ENCODE measurements around the gene RSPH1.

RSPH1 gene

GRCh38 chr21:42509244-42509643 lies 13.2 kb upstream of the RSPH1 start:
- Mint-ChIP-seq H3K4me1 (ENCODE audit: low read depth) (peaks cover 15% of the 10 kb centered on the region), H3K27me3 (no peaks in the 10 kb centered on the region), H3K9me3 (ENCODE audit: low read depth) (no peaks in the 10 kb centered on the region), H3K27ac (no peak overlapping the region), H3K36me3 (no peaks in the 10 kb centered on the region), H3K4me3 (no peak overlapping the region)

DNA sequence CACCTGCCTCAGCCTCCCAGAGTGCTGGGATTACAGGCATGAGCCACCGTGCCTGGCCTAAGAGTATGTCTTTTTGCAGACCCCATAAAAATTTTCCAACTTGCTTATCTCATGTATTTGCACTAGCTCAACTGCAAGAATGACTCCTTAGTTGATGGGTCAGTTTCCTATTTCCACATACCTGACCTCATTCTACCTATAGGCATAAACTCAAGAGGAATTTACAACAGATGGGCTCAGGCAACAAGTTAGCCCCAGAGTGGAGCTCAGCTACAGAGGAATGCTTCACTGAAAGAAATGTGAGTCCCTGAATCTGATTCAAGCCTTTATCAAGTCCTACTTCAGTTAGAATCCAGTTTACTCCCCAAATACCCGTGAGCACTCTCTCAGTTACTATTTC lies 12.3 kb upstream of the RSPH1 start:
- Mint-ChIP-seq H3K36me3 (no peaks in the 10 kb centered on the region), H3K4me1 (ENCODE audit: low read depth) (peaks cover 24% of the 10 kb centered on the region), H3K9me3 (ENCODE audit: low read depth) (no peaks in the 10 kb centered on the region), H3K4me3 (no peak overlapping the region), H3K27ac (no peak overlapping the region), H3K27me3 (no peaks in the 10 kb centered on the region)

- Mint-ChIP-seq H3K9me3 (ENCODE audit: low read depth) (no peaks in the 10 kb centered on the region), H3K4me1 (ENCODE audit: low read depth) (peaks cover 17% of the 10 kb centered on the region), H3K36me3 (no peaks in the 10 kb centered on the region), H3K27ac (no peak overlapping the region), H3K27me3 (no peaks in the 10 kb centered on the region), H3K4me3 (no peak overlapping the region)
Measured at GRCh38 chr21:42507418-42507817, 11.4 kb upstream of the RSPH1 start.

DNA sequence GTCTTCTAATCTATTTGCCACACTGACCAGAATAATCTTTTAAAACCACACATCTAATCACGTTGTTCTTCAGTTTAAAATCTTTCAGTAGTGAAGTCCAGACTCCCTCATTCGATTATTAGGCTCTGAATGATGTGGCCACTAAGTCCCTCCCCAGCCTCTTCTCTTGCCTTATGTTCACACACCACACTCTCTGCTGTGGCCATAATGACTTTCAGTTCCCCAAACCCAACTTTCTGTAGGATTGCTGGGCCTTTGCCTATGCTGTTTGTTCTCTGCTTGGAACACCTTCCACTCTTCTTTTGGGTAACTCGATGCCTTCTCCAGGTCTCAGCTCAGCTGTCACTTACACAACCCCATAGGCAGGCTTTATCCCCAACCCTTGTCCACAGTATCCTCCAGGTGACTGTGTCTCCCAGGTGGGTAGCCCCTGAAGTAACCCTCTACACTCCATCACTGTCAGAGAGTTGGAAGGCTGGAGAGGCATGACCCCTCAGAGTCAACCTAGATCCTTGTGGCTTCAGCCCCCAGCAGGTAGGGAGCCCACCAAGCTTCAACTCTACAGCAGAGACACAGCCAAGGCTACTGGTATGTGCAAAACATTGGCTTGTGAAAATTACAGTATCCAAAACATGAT lies 9.2 kb upstream of the RSPH1 start:
- Mint-ChIP-seq H3K9me3 (ENCODE audit: low read depth) (no peaks in the 10 kb centered on the region), H3K4me3 (no peak overlapping the region), H3K4me1 (ENCODE audit: low read depth) (peaks cover 14% of the 10 kb centered on the region), H3K27me3 (no peaks in the 10 kb centered on the region), H3K27ac (peak overlapping the region; percentile 62), H3K36me3 (no peaks in the 10 kb centered on the region)

DNA sequence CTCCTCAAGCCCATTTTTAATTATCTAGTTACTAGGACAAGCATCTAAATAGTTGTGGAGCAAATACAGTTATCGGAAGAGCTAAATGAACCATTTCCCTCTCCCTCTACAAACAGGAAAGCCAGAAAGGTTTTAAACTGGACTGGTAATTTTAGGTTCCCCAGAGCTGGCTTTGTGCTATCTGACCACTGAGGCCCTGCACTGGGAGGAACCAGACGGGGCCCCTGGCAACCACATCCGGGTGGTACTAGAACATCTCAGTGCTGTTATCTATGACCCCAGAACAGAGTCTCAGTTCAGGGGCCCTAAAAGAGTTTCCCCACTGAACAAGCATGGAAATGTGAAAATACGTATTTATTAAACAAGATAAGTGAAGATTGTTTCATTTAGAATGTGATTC lies 7.7 kb upstream of the RSPH1 start:
- no peak overlapping the region for H3K27ac Mint-ChIP-seq

DNA sequence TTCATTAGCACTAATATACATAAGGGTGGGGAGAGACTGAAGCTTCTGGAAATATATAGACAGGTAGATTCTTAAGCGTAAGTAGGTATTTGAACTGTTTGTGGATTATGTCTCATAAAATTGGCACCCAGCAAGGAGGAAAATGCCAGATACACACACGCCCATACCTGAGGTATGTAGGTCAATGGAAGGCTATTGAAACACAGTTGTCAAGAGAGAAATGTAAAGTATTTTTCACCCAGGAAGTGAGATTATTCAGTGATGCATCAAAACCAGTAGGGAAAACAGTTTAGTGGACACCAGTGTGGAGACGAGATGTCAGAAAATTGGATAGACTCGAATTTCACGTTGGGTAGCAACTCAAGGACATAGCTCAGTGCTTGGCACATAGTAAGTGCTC lies 4.7 kb upstream of the RSPH1 start:
- H3K36me3 Mint-ChIP-seq: no peaks in the 10 kb centered on the region
- no peak overlapping the region for H3K4me3 Mint-ChIP-seq
- H3K27ac Mint-ChIP-seq: no peak overlapping the region
- H3K27me3 Mint-ChIP-seq: no peaks in the 10 kb centered on the region
- H3K9me3 Mint-ChIP-seq (ENCODE audit: low read depth): no peaks in the 10 kb centered on the region
- peaks cover 26% of the 10 kb centered on the region for H3K4me1 Mint-ChIP-seq (ENCODE audit: low read depth)

More for the DNA sequence above, 7.7 kb upstream of the RSPH1 start:
- Mint-ChIP-seq H3K4me1 (ENCODE audit: low read depth) (peaks cover 14% of the 10 kb centered on the region), H3K4me3 (no peak overlapping the region), H3K9me3 (ENCODE audit: low read depth) (no peaks in the 10 kb centered on the region), H3K27me3 (no peaks in the 10 kb centered on the region), H3K36me3 (no peaks in the 10 kb centered on the region)

GRCh38 chr21:42500225-42500624 lies 4.2 kb upstream of the RSPH1 start:
- no peaks in the 10 kb centered on the region for H3K36me3 Mint-ChIP-seq
- H3K4me3 Mint-ChIP-seq: no peak overlapping the region
- H3K27ac Mint-ChIP-seq: no peak overlapping the region
- H3K4me1 Mint-ChIP-seq (ENCODE audit: low read depth): peaks cover 26% of the 10 kb centered on the region
- no peaks in the 10 kb centered on the region for H3K27me3 Mint-ChIP-seq
- H3K9me3 Mint-ChIP-seq (ENCODE audit: low read depth): no peaks in the 10 kb centered on the region

DNA sequence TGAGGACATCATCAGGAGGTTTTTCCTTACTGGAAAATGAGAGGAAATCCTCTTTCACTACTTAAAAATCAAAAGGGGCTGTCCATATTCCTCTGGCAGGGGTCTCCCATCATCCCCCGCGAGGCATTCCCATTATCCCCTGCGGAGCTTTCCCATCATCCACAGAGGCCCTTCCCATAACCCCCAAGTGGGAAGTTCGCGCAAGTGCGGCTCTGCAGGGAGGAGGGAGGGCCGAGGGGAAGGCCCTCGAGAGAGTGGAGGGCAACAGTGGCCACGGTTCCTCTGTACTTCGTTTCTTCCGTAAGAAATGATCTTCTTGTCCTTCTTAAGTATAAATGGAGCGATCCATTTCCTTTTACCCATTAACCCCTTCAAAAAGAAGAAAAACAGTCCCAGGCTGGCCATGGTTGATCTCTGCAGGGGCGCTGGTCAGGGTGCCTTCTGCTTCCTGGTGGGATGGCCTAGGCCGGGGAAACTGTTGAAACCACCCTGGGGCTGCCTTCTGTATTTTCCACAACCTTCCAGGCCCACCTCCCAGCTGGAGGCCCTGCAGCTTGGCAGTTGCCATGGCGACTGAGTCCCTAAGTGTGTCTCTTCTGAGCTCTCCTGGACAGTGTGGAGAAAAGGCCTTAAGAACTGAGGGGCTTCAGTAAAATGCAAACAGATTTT lies 3.6 kb upstream of the RSPH1 start:
- Mint-ChIP-seq H3K9me3 (ENCODE audit: low read depth) (no peaks in the 10 kb centered on the region), H3K27ac (no peak overlapping the region), H3K36me3 (no peaks in the 10 kb centered on the region), H3K4me1 (ENCODE audit: low read depth) (peaks cover 23% of the 10 kb centered on the region), H3K4me3 (no peak overlapping the region), H3K27me3 (no peaks in the 10 kb centered on the region)

DNA sequence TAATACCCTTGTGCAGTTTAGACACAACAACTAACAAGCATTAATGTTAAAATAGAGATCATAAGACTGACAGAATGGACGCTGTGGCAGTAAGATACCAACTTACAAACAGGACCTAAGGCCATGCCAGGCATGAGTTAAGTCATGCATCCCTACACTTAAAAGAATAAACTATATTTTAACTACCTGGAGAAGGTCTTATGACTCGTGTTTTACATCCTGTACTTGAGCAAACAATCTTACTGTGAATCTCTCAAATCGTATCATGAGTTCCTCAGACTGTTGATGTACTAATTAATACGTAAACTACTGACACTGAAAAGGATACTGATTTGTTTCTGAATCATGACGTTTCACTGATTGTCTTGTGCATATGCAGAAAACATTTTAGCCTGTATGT lies 2.0 kb upstream of the RSPH1 start:
- H3K27ac Mint-ChIP-seq: no peak overlapping the region
- no peaks in the 10 kb centered on the region for H3K9me3 Mint-ChIP-seq (ENCODE audit: low read depth)
- H3K4me1 Mint-ChIP-seq (ENCODE audit: low read depth): peaks cover 12% of the 10 kb centered on the region
- H3K4me3 Mint-ChIP-seq: no peak overlapping the region
- no peaks in the 10 kb centered on the region for H3K36me3 Mint-ChIP-seq
- no peaks in the 10 kb centered on the region for H3K27me3 Mint-ChIP-seq

GRCh38 chr21:42496839-42497202 lies 797 bp upstream of the RSPH1 start:
- peaks cover 12% of the 10 kb centered on the region for H3K4me1 Mint-ChIP-seq (ENCODE audit: low read depth)

GRCh38 chr21:42495765-42496119 lies 282 bp downstream of the RSPH1 start:
- Mint-ChIP-seq H3K27me3 (no peaks in the 10 kb centered on the region), H3K9me3 (ENCODE audit: low read depth) (no peaks in the 10 kb centered on the region), H3K4me3 (peak overlapping the region; percentile 92), H3K4me1 (ENCODE audit: low read depth) (peaks cover 12% of the 10 kb centered on the region), H3K36me3 (no peaks in the 10 kb centered on the region), H3K27ac (peak overlapping the region; percentile 54)

More at GRCh38 chr21:42496839-42497202, 797 bp upstream of the RSPH1 start:
- Mint-ChIP-seq H3K36me3 (no peaks in the 10 kb centered on the region), H3K4me3 (peak overlapping the region; percentile 92), H3K27ac (peak overlapping the region; percentile 86), H3K9me3 (ENCODE audit: low read depth) (no peaks in the 10 kb centered on the region), H3K27me3 (no peaks in the 10 kb centered on the region)

DNA sequence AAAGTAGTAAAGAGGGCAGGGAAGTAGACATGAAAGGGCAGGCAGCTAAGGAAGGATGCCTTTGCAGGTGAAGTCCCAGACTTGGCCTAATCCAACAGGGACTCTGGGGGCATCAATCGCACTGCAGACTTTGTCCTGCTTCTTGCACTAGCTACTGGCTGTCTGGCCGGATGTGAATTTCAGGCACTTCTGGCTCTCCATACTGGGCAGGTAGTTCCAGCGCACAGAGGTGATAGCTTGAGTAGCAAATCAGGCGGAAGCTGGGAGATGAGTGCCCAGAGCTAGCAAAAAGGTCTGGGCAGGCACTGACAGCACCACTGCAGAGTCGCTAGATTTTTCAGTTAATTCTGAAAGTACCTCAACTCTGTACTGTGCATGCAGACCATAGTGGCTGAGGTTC lies 997 bp downstream of the RSPH1 start:
- Mint-ChIP-seq H3K27me3 (no peaks in the 10 kb centered on the region), H3K9me3 (ENCODE audit: low read depth) (no peaks in the 10 kb centered on the region), H3K4me1 (ENCODE audit: low read depth) (peaks cover 12% of the 10 kb centered on the region), H3K27ac (no peak overlapping the region), H3K36me3 (no peaks in the 10 kb centered on the region), H3K4me3 (no peak overlapping the region)

- Mint-ChIP-seq H3K27ac (no peak overlapping the region), H3K36me3 (no peaks in the 10 kb centered on the region), H3K4me3 (no peak overlapping the region), H3K27me3 (no peaks in the 10 kb centered on the region), H3K9me3 (ENCODE audit: low read depth) (no peaks in the 10 kb centered on the region), H3K4me1 (ENCODE audit: low read depth) (peaks cover 12% of the 10 kb centered on the region)
Measured at GRCh38 chr21:42493109-42494060, 2.6 kb downstream of the RSPH1 start.

GRCh38 chr21:42492201-42492600 lies 3.8 kb downstream of the RSPH1 start:
- H3K9me3 Mint-ChIP-seq (ENCODE audit: low read depth): no peaks in the 10 kb centered on the region
- H3K4me1 Mint-ChIP-seq (ENCODE audit: low read depth): peaks cover 10% of the 10 kb centered on the region
- H3K27ac Mint-ChIP-seq: no peak overlapping the region
- H3K36me3 Mint-ChIP-seq: no peaks in the 10 kb centered on the region
- H3K4me3 Mint-ChIP-seq: no peak overlapping the region
- H3K27me3 Mint-ChIP-seq: no peaks in the 10 kb centered on the region

DNA sequence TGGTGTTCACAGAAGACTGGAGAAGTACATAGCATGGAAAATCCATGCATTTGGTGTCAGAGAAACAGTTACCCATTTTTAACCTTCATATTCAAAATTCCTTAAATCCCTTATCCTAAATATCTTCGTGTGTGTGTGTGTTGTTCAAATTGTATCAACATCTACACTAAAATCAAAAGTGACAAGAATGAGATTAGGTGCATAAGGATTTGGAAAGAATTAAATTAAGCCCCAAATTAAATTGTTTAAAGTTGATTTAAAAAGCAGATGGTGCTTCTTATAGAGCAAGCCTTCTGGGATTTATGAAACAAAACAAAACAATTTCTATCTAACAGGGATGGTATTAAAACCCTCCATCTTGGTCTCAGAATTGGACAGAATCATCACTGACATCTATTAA lies 4.7 kb downstream of the RSPH1 start:
- Mint-ChIP-seq H3K36me3 (no peaks in the 10 kb centered on the region), H3K9me3 (ENCODE audit: low read depth) (no peaks in the 10 kb centered on the region), H3K4me3 (no peak overlapping the region), H3K27ac (no peak overlapping the region), H3K27me3 (no peaks in the 10 kb centered on the region), H3K4me1 (ENCODE audit: low read depth) (peaks cover 5% of the 10 kb centered on the region)

Measured in activated naive CD8-positive, alpha-beta T cell (primary cell).